ENCODE data around the gene ZNF341. TPM values are rescaled to one million over a fixed set of nuclear protein-coding genes. Genes with fewer than 3 reads are reported as not detected.
A peak's percentile ranks its signal among the peaks of the same experiment; 100 is the strongest.
"Not testable (repeated sequence)": the region's sequence is repeated elsewhere in the genome, so short reads cannot be mapped to it uniquely, and the experiment has no call there.

The ZNF341 gene
- total RNA-seq, 1 donor from 2014 or later: 7.1 TPM

DNA sequence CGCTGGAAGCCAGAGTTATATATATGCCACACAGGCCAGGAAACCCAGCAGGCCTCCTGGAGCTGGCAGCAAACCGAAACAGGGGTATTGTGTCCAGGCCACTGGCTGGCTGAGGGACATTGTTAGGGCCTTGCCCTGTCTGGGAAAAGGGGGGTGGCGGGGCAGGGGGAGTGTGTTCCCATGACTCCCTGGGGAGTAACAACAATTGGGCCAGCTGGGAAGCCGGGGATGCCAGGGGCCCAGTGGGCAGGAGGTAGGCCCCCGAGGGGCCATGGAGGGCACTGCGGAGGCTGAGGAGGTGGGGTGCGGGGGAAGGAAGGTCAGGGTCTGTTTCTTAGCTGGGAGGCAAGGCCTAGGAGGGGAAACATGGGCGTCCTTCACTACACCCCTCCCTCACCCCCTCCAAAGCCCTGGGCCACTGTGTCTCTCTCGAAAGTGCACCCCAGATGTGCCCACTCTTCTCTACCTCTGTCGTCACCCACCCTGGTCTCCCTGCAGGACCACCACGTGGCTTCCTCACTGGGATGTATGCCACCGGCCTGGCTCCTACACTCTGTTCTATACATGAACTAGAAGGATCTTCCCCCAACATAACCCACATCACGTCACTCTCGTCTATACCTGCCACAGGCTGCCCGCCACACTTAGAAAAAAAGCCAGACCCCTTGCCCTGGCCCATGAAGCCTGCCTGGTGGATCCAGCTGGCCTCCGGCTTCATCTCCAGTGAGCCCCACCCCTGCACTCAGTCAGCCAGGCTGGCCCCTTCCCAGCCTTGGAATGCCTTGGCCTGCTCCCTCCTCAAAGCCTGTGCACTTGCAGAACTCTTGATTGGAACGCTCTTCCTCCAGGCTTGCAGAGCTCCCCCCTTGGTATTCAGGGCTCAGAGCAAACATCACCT lies 37.8 kb upstream of the ZNF341 start:
- peak overlapping the region; percentile 69 for H3K27ac Mint-ChIP-seq
- DNase-seq: no peak
- H3K4me3 Mint-ChIP-seq: no peak overlapping the region
- peaks cover 2% of the 10 kb centered on the region for H3K36me3 Mint-ChIP-seq (ENCODE audit: low read depth)
- intact Hi-C loops (cut with micrococcal nuclease): no loop called here
- peaks cover 17% of the 10 kb centered on the region for H3K4me1 Mint-ChIP-seq
- no peaks in the 10 kb centered on the region for H3K27me3 Mint-ChIP-seq
- no peaks in the 10 kb centered on the region for H3K9me3 Mint-ChIP-seq

DNA sequence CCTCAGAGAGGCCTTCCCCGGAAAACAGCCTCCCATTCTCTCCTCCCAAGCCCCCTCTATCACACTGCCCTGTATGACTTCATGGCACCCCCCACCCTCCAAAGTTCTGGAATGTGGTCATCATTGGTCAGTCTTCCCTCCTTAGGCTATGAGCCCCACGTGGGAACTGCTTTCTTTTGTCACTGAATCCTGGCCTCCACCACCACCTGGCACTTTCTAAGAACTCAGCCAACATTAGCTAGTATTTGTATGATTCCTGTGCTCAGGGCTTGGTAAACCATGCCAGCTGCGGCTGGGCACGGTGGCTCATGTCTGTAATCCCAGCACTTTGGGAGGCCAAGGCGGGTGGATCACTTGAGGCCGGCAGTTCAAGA lies 37.2 kb upstream of the ZNF341 start:
- H3K4me3 Mint-ChIP-seq: no peak overlapping the region
- H3K27ac Mint-ChIP-seq: peak overlapping the region; percentile 69
- H3K4me1 Mint-ChIP-seq: peaks cover 11% of the 10 kb centered on the region
- intact Hi-C loops (cut with micrococcal nuclease): no loop called here
- no peak for DNase-seq
- H3K9me3 Mint-ChIP-seq: no peaks in the 10 kb centered on the region
- peaks cover 2% of the 10 kb centered on the region for H3K36me3 Mint-ChIP-seq (ENCODE audit: low read depth)
- no peaks in the 10 kb centered on the region for H3K27me3 Mint-ChIP-seq

DNA sequence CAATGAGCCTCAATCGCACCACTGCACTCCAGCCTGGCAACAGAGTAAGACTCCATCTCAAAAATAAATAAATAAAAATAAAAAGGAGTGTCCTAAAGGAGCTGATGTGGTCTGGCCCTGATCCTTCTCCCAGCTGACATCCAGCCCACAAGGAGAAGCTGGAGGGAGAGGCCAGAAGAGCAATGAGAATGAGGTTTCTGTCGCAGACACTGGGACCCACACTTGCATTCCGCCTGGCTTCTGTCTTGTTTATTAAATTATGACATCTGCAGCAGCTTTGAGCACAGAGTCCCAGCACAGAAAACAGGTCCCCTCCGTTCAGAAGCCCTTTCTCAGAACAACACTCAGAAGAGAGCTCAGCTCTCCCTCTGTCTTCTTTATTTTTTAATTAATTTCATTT lies 35.3 kb upstream of the ZNF341 start:
- DNase-seq: no peak
- Mint-ChIP-seq H3K27me3 (no peaks in the 10 kb centered on the region), H3K4me3 (no peak overlapping the region), H3K27ac (no peak overlapping the region), H3K36me3 (ENCODE audit: low read depth) (peaks cover 2% of the 10 kb centered on the region), H3K4me1 (peaks cover 1% of the 10 kb centered on the region), H3K9me3 (no peaks in the 10 kb centered on the region)
- intact Hi-C loops (cut with micrococcal nuclease): no loop called here

GRCh38 chr20:33697129-33697528 lies 34.7 kb upstream of the ZNF341 start:
- no peak overlapping the region for H3K27ac Mint-ChIP-seq
- no peaks in the 10 kb centered on the region for H3K27me3 Mint-ChIP-seq
- no peak overlapping the region for H3K4me3 Mint-ChIP-seq
- intact Hi-C loops (cut with micrococcal nuclease): no loop called here
- H3K36me3 Mint-ChIP-seq (ENCODE audit: low read depth): peaks cover 4% of the 10 kb centered on the region
- H3K9me3 Mint-ChIP-seq: no peaks in the 10 kb centered on the region
- DNase-seq: no peak
- H3K4me1 Mint-ChIP-seq: no peaks in the 10 kb centered on the region

- H3K36me3 Mint-ChIP-seq (ENCODE audit: low read depth); H3K27me3 Mint-ChIP-seq; H3K9me3 Mint-ChIP-seq; intact Hi-C loops (cut with micrococcal nuclease); H3K4me3 Mint-ChIP-seq; DNase-seq; H3K4me1 Mint-ChIP-seq; H3K27ac Mint-ChIP-seq: not testable (repeated sequence)
Measured at GRCh38 chr20:33698966-33699365, 32.8 kb upstream of the ZNF341 start.

GRCh38 chr20:33700696-33701441 lies 30.9 kb upstream of the ZNF341 start:
- H3K4me3 Mint-ChIP-seq; H3K27ac Mint-ChIP-seq; H3K9me3 Mint-ChIP-seq; intact Hi-C loops (cut with micrococcal nuclease); H3K27me3 Mint-ChIP-seq; H3K4me1 Mint-ChIP-seq; H3K36me3 Mint-ChIP-seq (ENCODE audit: low read depth); DNase-seq: not testable (repeated sequence)

GRCh38 chr20:33701629-33702450 lies 30.0 kb upstream of the ZNF341 start:
- intact Hi-C loops (cut with micrococcal nuclease): no loop called here
- no peak for DNase-seq
- H3K27ac Mint-ChIP-seq: no peak overlapping the region
- no peaks in the 10 kb centered on the region for H3K4me1 Mint-ChIP-seq
- H3K4me3 Mint-ChIP-seq: no peak overlapping the region
- H3K36me3 Mint-ChIP-seq (ENCODE audit: low read depth): peaks cover 2% of the 10 kb centered on the region
- no peaks in the 10 kb centered on the region for H3K9me3 Mint-ChIP-seq
- H3K27me3 Mint-ChIP-seq: no peaks in the 10 kb centered on the region

- no peaks in the 10 kb centered on the region for H3K9me3 Mint-ChIP-seq
- no peak overlapping the region for H3K4me3 Mint-ChIP-seq
- no peaks in the 10 kb centered on the region for H3K27me3 Mint-ChIP-seq
- intact Hi-C loops (cut with micrococcal nuclease): no loop called here
- no peak overlapping the region for H3K27ac Mint-ChIP-seq
- no peaks in the 10 kb centered on the region for H3K4me1 Mint-ChIP-seq
- no peak for DNase-seq
- peaks cover 9% of the 10 kb centered on the region for H3K36me3 Mint-ChIP-seq (ENCODE audit: low read depth)
Measured at GRCh38 chr20:33702861-33703260, 28.9 kb upstream of the ZNF341 start.

- Mint-ChIP-seq H3K4me3 (no peak overlapping the region), H3K27ac (no peak overlapping the region), H3K9me3 (no peaks in the 10 kb centered on the region), H3K36me3 (ENCODE audit: low read depth) (peaks cover 9% of the 10 kb centered on the region), H3K27me3 (no peaks in the 10 kb centered on the region), H3K4me1 (no peaks in the 10 kb centered on the region)
- DNase-seq: no peak
- intact Hi-C loops (cut with micrococcal nuclease): no loop called here
Measured at GRCh38 chr20:33703498-33704137, 28.2 kb upstream of the ZNF341 start.

DNA sequence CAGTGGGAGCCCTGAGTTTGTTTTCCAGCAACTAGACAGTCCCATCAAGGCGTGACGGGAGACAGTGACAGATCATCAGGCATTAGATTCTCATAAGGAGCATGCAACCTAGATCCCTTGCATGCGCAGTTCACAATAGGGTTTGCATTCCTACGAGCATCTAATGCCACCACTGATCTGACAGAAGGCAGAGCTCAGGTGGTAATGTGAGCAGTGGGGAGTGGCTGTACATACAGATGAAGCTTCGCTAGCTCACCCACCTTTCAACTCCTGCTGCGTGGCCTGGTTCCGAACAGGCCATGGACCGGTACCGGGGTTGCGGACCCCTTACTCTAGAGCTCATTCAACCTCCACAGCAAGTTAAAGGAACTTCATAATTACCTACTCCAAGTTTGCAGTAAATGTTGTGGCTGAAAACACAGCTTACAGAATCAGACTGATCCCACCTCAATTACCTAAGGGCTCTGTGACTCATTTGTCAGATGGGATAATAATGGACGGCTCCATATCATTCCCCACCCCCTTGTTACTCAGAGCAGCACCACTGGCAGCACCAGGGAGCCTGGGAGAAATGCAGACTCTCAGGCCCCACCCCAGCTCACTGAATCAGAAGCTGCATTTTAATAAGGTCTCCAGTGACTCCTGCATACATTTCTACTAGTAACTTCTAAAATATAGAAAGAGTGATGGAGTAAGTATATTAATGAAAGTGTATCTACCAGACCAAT lies 27.4 kb upstream of the ZNF341 start:
- intact Hi-C loops (cut with micrococcal nuclease): no loop called here
- H3K27me3 Mint-ChIP-seq: no peaks in the 10 kb centered on the region
- no peaks in the 10 kb centered on the region for H3K9me3 Mint-ChIP-seq
- peaks cover 9% of the 10 kb centered on the region for H3K36me3 Mint-ChIP-seq (ENCODE audit: low read depth)
- peaks cover 4% of the 10 kb centered on the region for H3K4me1 Mint-ChIP-seq
- H3K27ac Mint-ChIP-seq: no peak overlapping the region
- DNase-seq: no peak
- no peak overlapping the region for H3K4me3 Mint-ChIP-seq

- Mint-ChIP-seq H3K36me3 (ENCODE audit: low read depth) (peaks cover 26% of the 10 kb centered on the region), H3K27ac (no peak overlapping the region)
- no peak for DNase-seq
Measured at GRCh38 chr20:33707668-33708067, 24.1 kb upstream of the ZNF341 start.

DNA sequence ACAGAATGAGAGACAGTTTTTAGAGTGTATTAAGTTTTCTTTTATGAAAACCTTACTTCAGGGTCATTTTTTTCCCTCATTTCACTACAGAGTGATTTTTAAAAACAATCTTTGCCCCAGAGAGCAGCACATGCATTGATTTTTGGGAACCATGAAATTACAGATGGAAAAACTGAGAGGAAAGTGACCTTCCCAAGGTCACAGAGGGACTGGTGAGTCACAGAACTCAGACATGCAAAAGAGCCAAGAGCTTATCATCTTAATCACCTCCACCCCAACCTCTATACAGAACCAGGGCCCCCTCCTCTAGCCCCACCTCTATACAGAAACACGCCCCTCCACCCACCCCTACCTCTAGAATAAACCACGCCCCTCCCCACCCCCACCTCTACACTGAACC lies 22.4 kb upstream of the ZNF341 start:
- Mint-ChIP-seq H3K9me3 (no peaks in the 10 kb centered on the region), H3K36me3 (ENCODE audit: low read depth) (peaks cover 39% of the 10 kb centered on the region), H3K4me3 (no peak overlapping the region), H3K4me1 (peaks cover 23% of the 10 kb centered on the region), H3K27ac (peak overlapping the region; percentile 77), H3K27me3 (no peaks in the 10 kb centered on the region)
- intact Hi-C loops (cut with micrococcal nuclease): loop anchor here (1.0 kb wide), 1 partner anchor 21 kb away; no protein-coding TSS in a partner anchor
- no peak for DNase-seq

More at GRCh38 chr20:33707668-33708067, 24.1 kb upstream of the ZNF341 start:
- no peaks in the 10 kb centered on the region for H3K9me3 Mint-ChIP-seq
- intact Hi-C loops (cut with micrococcal nuclease): no loop called here
- H3K4me3 Mint-ChIP-seq: no peak overlapping the region
- H3K4me1 Mint-ChIP-seq: peaks cover 23% of the 10 kb centered on the region
- no peaks in the 10 kb centered on the region for H3K27me3 Mint-ChIP-seq

All from activated CD4-positive, alpha-beta T cell treated with anti-CD3 and anti-CD28 coated beads, Interleukin-2, amount 10 ng/mL, durations not matched to agents 24 days and 14 days (primary cell).